K562 (cell line): ENCODE measurements around the gene AIFM3. TPM values are rescaled to one million over a fixed set of nuclear protein-coding genes. Genes with fewer than 3 reads are reported as not detected.

Experiments
- ARNT ChIP-seq, 2 experiments: fragments of 450-650 bp; IDR thresholded peaks; 2 replicates each; pipeline ENCODE4 v1.6.1; 2016; ENCODE audit warnings: mild to moderate bottlenecking in 1 of 2
- ATF1 ChIP-seq, 2 experiments: fragments of 450-650 bp in 1 of 2; IDR thresholded peaks; 2 replicates each; pipeline ENCODE4 v1.6.1; 2016; ENCODE audit warnings: missing compliant biosample characterization in 1 of 2, missing genetic modification characterization in 1 of 2
- FIP1L1 ChIP-seq: fragments of 200-400 bp; formaldehyde crosslinking; IDR thresholded peaks from 2 replicates; pipeline ENCODE4 v1.6.1; 2018; ENCODE audit warnings: mild to moderate bottlenecking, low read depth, low read length; ENCODE audit not compliant: poor library complexity, severe bottlenecking
- HOXB6 ChIP-seq: fragments of 250-450 bp; sonication (Bioruptor Pico); IDR thresholded peaks from 2 replicates; pipeline ENCODE4 v1.5.1; 2022; ENCODE audit warnings: mild to moderate bottlenecking, borderline replicate concordance
- ID3 ChIP-seq, 2 experiments: fragments of 250-450 bp in 1 of 2; fragments of 450-650 bp in 1 of 2; sonication (Bioruptor Pico) in 1 of 2; IDR thresholded peaks; 2 replicates each; pipeline versions ENCODE4 v1.6.1 to v1.8.0; 2016 to 2021; ENCODE audit warnings: mild to moderate bottlenecking in 2 of 2, moderate library complexity in 2 of 2, missing compliant biosample characterization in 1 of 2, missing genetic modification characterization in 1 of 2
- KAT2B ChIP-seq: IDR thresholded peaks from one replicate; pipeline ENCODE4 v1.6.1; 2012; ENCODE audit warnings: low read depth, mild to moderate bottlenecking, control low read depth, inconsistent platforms, low read length, moderate library complexity
- MAFK ChIP-seq: IDR thresholded peaks from 2 replicates; pipeline ENCODE4 v1.6.1; 2011; ENCODE audit warnings: low read length, improper control_type of control experiment
- MBD2 ChIP-seq: sonication (generic); IDR thresholded peaks from 2 replicates; pipeline ENCODE4 v1.6.1; 2016; ENCODE audit warnings: low read depth, borderline replicate concordance
- MLLT1 ChIP-seq, 2 experiments: fragments of 450-650 bp; IDR thresholded peaks; 2 replicates each; pipeline ENCODE4 v1.6.1; 2016
- PHB2 ChIP-seq: fragments of 450-650 bp; IDR thresholded peaks from 2 replicates; pipeline ENCODE4 v1.6.1; 2017; ENCODE audit warnings: low read depth
- PHF8 ChIP-seq: fragments of 200-600 bp; sonication (generic); IDR thresholded peaks from 2 replicates; pipeline ENCODE4 v1.6.1; 2012; ENCODE audit warnings: mixed run types, mild to moderate bottlenecking, inconsistent platforms, low read length, moderate library complexity, borderline replicate concordance
- RFX7 ChIP-seq: fragments of 250-450 bp; sonication (Bioruptor Pico); IDR thresholded peaks from 2 replicates; pipeline ENCODE4 v1.5.1; 2021; ENCODE audit warnings: mild to moderate bottlenecking
- SAFB ChIP-seq: fragments of 200-400 bp; formaldehyde crosslinking; IDR thresholded peaks from 2 replicates; pipeline ENCODE4 v1.6.1; 2017; ENCODE audit warnings: low read depth, low read length, borderline replicate concordance
- SOX6 ChIP-seq: fragments of 450-650 bp; IDR thresholded peaks from 2 replicates; pipeline ENCODE4 v1.6.1; 2014; ENCODE audit warnings: mild to moderate bottlenecking
- XRCC4 ChIP-seq: IDR thresholded peaks from one replicate; pipeline ENCODE4 v1.6.1; 2011; ENCODE audit not compliant: insufficient read depth, insufficient read length; ENCODE audit errors: extremely low read depth
- ZBTB17 ChIP-seq: fragments of 450-650 bp; formaldehyde crosslinking; IDR thresholded peaks from 2 replicates; pipeline ENCODE4 v1.4.0; 2020; ENCODE audit warnings: mild to moderate bottlenecking
- ZBTB34 ChIP-seq: fragments of 250-450 bp; sonication (Bioruptor Pico); IDR thresholded peaks from 2 replicates; pipeline ENCODE4 v1.8.0; 2021; ENCODE audit warnings: mild to moderate bottlenecking, moderate library complexity
- ZEB2 ChIP-seq: fragments of 450-650 bp; IDR thresholded peaks from 2 replicates; pipeline ENCODE4 v1.6.1; 2016
- ZNF23 ChIP-seq: fragments of 250-450 bp; sonication (Bioruptor Pico); IDR thresholded peaks from 2 replicates; pipeline ENCODE4 v1.4.0; 2020; ENCODE audit warnings: mild to moderate bottlenecking
- ZNF507 ChIP-seq: conservative IDR thresholded peaks from 2 replicates; pipeline ENCODE4 v1.6.1; 2017; ENCODE audit warnings: missing genetic modification characterization, missing compliant biosample characterization
- ZNF518B ChIP-seq: fragments of 250-450 bp; sonication (Bioruptor Pico); IDR thresholded peaks from 2 replicates; pipeline ENCODE4 v1.5.0; 2021; ENCODE audit warnings: mild to moderate bottlenecking, moderate library complexity
- ZNF668 ChIP-seq: fragments of 250-450 bp; sonication (Bioruptor Pico); IDR thresholded peaks from 2 replicates; pipeline ENCODE4 v1.8.0; 2022; ENCODE audit warnings: mild to moderate bottlenecking, inconsistent platforms
- polyA plus RNA-seq, 8 experiments: library from polyadenylated mRNA; depleted of rRNA in 4 of 8; stranded (reverse) in 5 of 8; unstranded in 3 of 8; fragments of >200 nt; fragmentation: Nextera tagmentation in 2 of 8; fragmentation: Illumina TruSeq in 1 of 8; extraction: Ambion mirVana in 2 of 8; extraction: Trizol in 1 of 8; gene quantifications; 2 replicates each; pipeline versions ENCODE4 v1.2.1 to v1.2.3, GENCODE V29; 2011 to 2014; ENCODE audit warnings: inconsistent platforms in 1 of 8, missing spikeins in 1 of 8
- total RNA-seq, 7 experiments: library from RNA; depleted of rRNA in 6 of 7; stranded (reverse); fragments of >200 nt in 6 of 7; fragmentation: Illumina TruSeq in 2 of 7; extraction: Trizol in 2 of 7; gene quantifications; 2 replicates each; pipeline versions ENCODE4 v1.2.1 to v1.2.3, GENCODE V29; 2011 to 2021; ENCODE audit warnings: low replicate concordance in 1 of 7

The AIFM3 gene
- total and polyA plus RNA-seq, 9 of the 15 experiments (the other 6 are each of a cell fraction or from before 2014, with no cell fraction given), result 0.03 to 0.20 (median 0.07) TPM; not detected in 1

GRCh38 chr22:20981787-20982562 is 14.9 kb downstream of the AIFM3 start, which contains the start of gene LZTR1 (continued):
- no peak for TF ChIP-seq SAFB
- peak; percentile 94 for TF ChIP-seq ZNF668 (CRISPR knock-in tag)
- TF ChIP-seq ZBTB17 (CRISPR knock-in tag), result peak; percentile 97
- TF ChIP-seq KAT2B, result peak; percentile 74
- TF ChIP-seq ZBTB34 (CRISPR knock-in tag), result no peak
- no peak for TF ChIP-seq FIP1L1
- TF ChIP-seq PHF8, result peak; percentile 100
- TF ChIP-seq SOX6, result no peak
- no peak for TF ChIP-seq ZNF507 (tag)
- peak; percentile 95 for TF ChIP-seq RFX7 (CRISPR knock-in tag)
- no peak for TF ChIP-seq MBD2
- no peak for TF ChIP-seq PHB2
- TF ChIP-seq ZNF518B (CRISPR knock-in tag), result no peak
- TF ChIP-seq ID3 (CRISPR knock-in tag; IDR thresholded peaks at IDR 0.05), result no peak
- peak; percentile 100 for TF ChIP-seq ID3 (tag; IDR thresholded peaks at IDR 0.05)
- no peak for TF ChIP-seq ATF1 (CRISPR knock-in tag; IDR thresholded peaks at IDR 0.05)
- TF ChIP-seq ATF1 (tag; IDR thresholded peaks at IDR 0.05), result peak; percentile 98
- TF ChIP-seq MLLT1 (IDR thresholded peaks at IDR 0.05), result no peak
- TF ChIP-seq MAFK, result peak; percentile 66
- peak; percentile 68; the same call in 1 of the 2 replicates for TF ChIP-seq ZNF23 (CRISPR knock-in tag)
- peak; percentile 88; the same call in 1 of the 2 replicates for TF ChIP-seq HOXB6
- TF ChIP-seq XRCC4, result no peak
- no peak for TF ChIP-seq ZEB2
- TF ChIP-seq ARNT (IDR thresholded peaks at IDR 0.05), result no peak
